GM23338 (cell line): ENCODE measurements around the gene GRIN3B. TPM values are rescaled to one million over a fixed set of nuclear protein-coding genes. Genes with fewer than 3 reads are reported as not detected.
A peak's percentile ranks its signal among the peaks of the same experiment; 100 is the strongest.

Source experiments
- ATAC-seq: fragments of 200-7000 bp; cut with Tn5 transposase; 3 replicates; pipeline ENCODE4 v1.9.1; 2020
- DNase-seq: peaks from one replicate; pipeline ENCODE4 v3.0.0-alpha.2; 2015; ENCODE audit warnings: low spot score
- H2AFZ ChIP-seq: fragments of 200-600 bp; sonication (generic); 2 replicates; pipeline ENCODE4 v1.8.0; 2016; ENCODE audit warnings: antibody characterized with exemption, mild to moderate bottlenecking, moderate library complexity
- H3F3A ChIP-seq: fragments of 200-600 bp; sonication (generic); replicated peaks from 2 replicates; pipeline ENCODE4 v1.8.0; 2017; ENCODE audit warnings: antibody characterized with exemption, mixed run types, low read depth
- H3K27ac ChIP-seq: fragments of 200-600 bp; sonication (generic); 2 replicates; pipeline ENCODE4 v1.6.1; 2016; ENCODE audit warnings: low read depth
- H3K27me3 ChIP-seq: fragments of 200-600 bp; sonication (generic); 2 replicates; pipeline ENCODE4 v1.8.0; 2016; ENCODE audit warnings: mild to moderate bottlenecking, mixed run types, moderate library complexity; ENCODE audit not compliant: insufficient read depth
- H3K36me3 ChIP-seq: fragments of 200-600 bp; sonication (generic); 2 replicates; pipeline ENCODE4 v1.8.0; 2016; ENCODE audit warnings: mild to moderate bottlenecking; ENCODE audit not compliant: insufficient read depth
- H3K4me1 ChIP-seq: fragments of 200-600 bp; sonication (generic); 2 replicates; pipeline ENCODE4 v1.8.0; 2016; ENCODE audit warnings: mild to moderate bottlenecking, moderate library complexity; ENCODE audit not compliant: insufficient read depth
- H3K4me2 ChIP-seq: fragments of 200-600 bp; sonication (generic); 2 replicates; pipeline ENCODE4 v1.7.1; 2017; ENCODE audit warnings: mixed run types
- H3K4me3 ChIP-seq: fragments of 200-600 bp; sonication (generic); 2 replicates; pipeline ENCODE4 v1.6.1; 2016; ENCODE audit warnings: mixed run types
- H3K79me2 ChIP-seq: fragments of 200-600 bp; sonication (generic); replicated peaks from 2 replicates; pipeline ENCODE4 v1.8.0; 2017; ENCODE audit warnings: mild to moderate bottlenecking; ENCODE audit not compliant: insufficient read depth
- H3K9me2 ChIP-seq: fragments of 200-600 bp; sonication (generic); 2 replicates; pipeline ENCODE4 v1.8.0; 2017; ENCODE audit not compliant: insufficient read depth
- H4K20me1 ChIP-seq: fragments of 200-600 bp; sonication (generic); replicated peaks from 2 replicates; pipeline ENCODE4 v1.8.0; 2017; ENCODE audit warnings: mild to moderate bottlenecking; ENCODE audit not compliant: insufficient read depth
- H3K27ac Mint-ChIP-seq: 2 replicates; pipeline ENCODE4 v1.8.0; 2020; ENCODE audit warnings: inconsistent platforms, mild to moderate bottlenecking, moderate library complexity, mixed read lengths
- H3K27me3 Mint-ChIP-seq: 3 replicates; pipeline ENCODE4 v1.8.0; 2022; ENCODE audit warnings: low read depth, mild to moderate bottlenecking, moderate library complexity, mixed read lengths, inconsistent platforms; ENCODE audit not compliant: insufficient read depth, poor library complexity
- H3K36me3 Mint-ChIP-seq: 3 replicates; pipeline ENCODE4 v1.8.0; 2021; ENCODE audit warnings: low read depth, mild to moderate bottlenecking, inconsistent platforms, moderate library complexity, mixed read lengths
- H3K4me1 Mint-ChIP-seq: 3 replicates; pipeline ENCODE4 v1.8.0; 2020; ENCODE audit warnings: mild to moderate bottlenecking, inconsistent platforms, mixed read lengths
- H3K4me3 Mint-ChIP-seq: 3 replicates; pipeline ENCODE4 v1.8.0; 2021; ENCODE audit warnings: moderate library complexity, mild to moderate bottlenecking, inconsistent platforms, mixed read lengths
- H3K9me3 Mint-ChIP-seq: 3 replicates; pipeline ENCODE4 v1.8.0; 2020; ENCODE audit warnings: moderate library complexity, mild to moderate bottlenecking, inconsistent platforms, mixed read lengths
- CREB1 ChIP-seq: fragments of 250-450 bp; sonication (Bioruptor Pico); IDR thresholded peaks from 2 replicates; pipeline ENCODE4 v1.5.0; 2020; ENCODE audit warnings: low read depth, mild to moderate bottlenecking, moderate library complexity
- CTCF ChIP-seq, 2 experiments: fragments of 200-600 bp in 1 of 2; sonication (generic) in 1 of 2; conservative IDR thresholded peaks; 2 replicates each; pipeline versions ENCODE4 v1.5.1 to v1.6.1; 2016 to 2017; ENCODE audit warnings: antibody characterized with exemption in 2 of 2, low read depth in 2 of 2, mild to moderate bottlenecking in 2 of 2, moderate library complexity in 1 of 2
- ETS1 ChIP-seq: IDR thresholded peaks from 2 replicates; pipeline ENCODE4 v1.6.1; 2016; ENCODE audit warnings: antibody characterized with exemption
- EZH2 ChIP-seq: fragments of 200-600 bp; sonication (generic); IDR thresholded peaks from one replicate; pipeline ENCODE4 v1.8.0; 2017; ENCODE audit warnings: antibody characterized with exemption, mild to moderate bottlenecking, low read depth; ENCODE audit not compliant: unreplicated experiment
- JUNB ChIP-seq: IDR thresholded peaks from one replicate; pipeline ENCODE4 v1.6.1; 2016; ENCODE audit warnings: antibody characterized with exemption; ENCODE audit not compliant: unreplicated experiment
- POLR2AphosphoS5 ChIP-seq: IDR thresholded peaks from 2 replicates; pipeline ENCODE4 v1.6.1; 2016; ENCODE audit warnings: antibody characterized with exemption, low read depth
- REST ChIP-seq: IDR thresholded peaks from one replicate; pipeline ENCODE4 v1.6.1; 2018; ENCODE audit warnings: antibody characterized with exemption; ENCODE audit not compliant: unreplicated experiment
- STAT1 ChIP-seq: IDR thresholded peaks from one replicate; pipeline ENCODE4 v1.6.1; 2016; ENCODE audit warnings: antibody characterized with exemption; ENCODE audit not compliant: unreplicated experiment
- ZNF114 ChIP-seq: fragments of 250-450 bp; sonication (Bioruptor Pico); IDR thresholded peaks from 2 replicates; pipeline ENCODE4 v1.5.0; 2020; ENCODE audit warnings: mild to moderate bottlenecking, moderate library complexity
- ZNF331 ChIP-seq: fragments of 250-450 bp; sonication (Bioruptor Pico); IDR thresholded peaks from 2 replicates; pipeline ENCODE4 v1.5.0; 2020; ENCODE audit warnings: low read depth, mild to moderate bottlenecking, moderate library complexity
- ZNF462 ChIP-seq: fragments of 250-450 bp; sonication (Bioruptor Pico); IDR thresholded peaks from 2 replicates; pipeline ENCODE4 v1.5.0; 2020; ENCODE audit warnings: mild to moderate bottlenecking, moderate library complexity
- polyA plus RNA-seq: library from polyadenylated mRNA; unstranded; fragments of >200 nt; fragmentation: Nextera tagmentation; extraction: Ambion mirVana; gene quantifications from 2 replicates; pipeline ENCODE4 v1.2.1, GENCODE V29; 2016
- total RNA-seq: library from RNA; depleted of rRNA; stranded (reverse); fragments of >200 nt; shearing (Covaris generic); gene quantifications from 2 replicates; pipeline ENCODE4 v1.2.3, GENCODE V29; 2014

The GRIN3B gene
- total and polyA plus RNA-seq, 2 experiments from 2014 or later, result 0.11 to 2.8 TPM

GRCh38 chr19:979318-979741, 20.9 kb upstream of the GRIN3B start (continued):
- TF ChIP-seq STAT1, result no peak

GRCh38 chr19:980133-980998, 19.9 kb upstream of the GRIN3B start:
- Mint-ChIP-seq H3K36me3 (no peaks in the 10 kb centered on the region), H3K4me1 (peaks cover 13% of the 10 kb centered on the region; the same call in 2 of the 3 replicates), H3K4me3 (peak overlapping the region; percentile 41), H3K27me3 (peaks cover 30% of the 10 kb centered on the region), H3K9me3 (no peaks in the 10 kb centered on the region), H3K27ac (peak overlapping the region; percentile 92)
- Histone ChIP-seq H3K27me3 (no peaks in the 10 kb centered on the region), H3K4me2 (peak overlapping the region; percentile 60; the same call in 1 of the 2 replicates), H3K4me1 (peaks cover 9% of the 10 kb centered on the region; the same call in 1 of the 2 replicates), H2AFZ (no peak overlapping the region), H3K27ac (0 out of 2 replicates have a peak overlapping the region, but pooled peaks have one; percentile 39), H3F3A (peaks cover 24% of the 10 kb centered on the region), H3K9me2 (no peaks in the 10 kb centered on the region), H3K4me3 (no peak overlapping the region), H3K36me3 (no peaks in the 10 kb centered on the region), H4K20me1 (no peaks in the 10 kb centered on the region), H3K79me2 (peaks cover 7% of the 10 kb centered on the region)
- DNase-seq, result peak; percentile 69
- peak; percentile 16 for ATAC-seq
- TF ChIP-seq CTCF (conservative IDR thresholded peaks at IDR 0.05; ENCODE audit: low read depth in 2 of 2) (no peak), ZNF331 (CRISPR knock-in tag) (no peak), STAT1 (no peak), ETS1 (no peak), ZNF114 (CRISPR knock-in tag) (no peak), POLR2AphosphoS5 (no peak), ZNF462 (CRISPR knock-in tag) (no peak), CREB1 (CRISPR knock-in tag) (no peak), JUNB (no peak), EZH2 (no peak), REST (no peak)
